Measurements from ENCODE around the gene PTX4. TPM values are rescaled to one million over a fixed set of nuclear protein-coding genes. Genes with fewer than 3 reads are reported as not detected.

PTX4 gene
- total RNA-seq, 1 donor from 2014 or later, result not detected

DNA sequence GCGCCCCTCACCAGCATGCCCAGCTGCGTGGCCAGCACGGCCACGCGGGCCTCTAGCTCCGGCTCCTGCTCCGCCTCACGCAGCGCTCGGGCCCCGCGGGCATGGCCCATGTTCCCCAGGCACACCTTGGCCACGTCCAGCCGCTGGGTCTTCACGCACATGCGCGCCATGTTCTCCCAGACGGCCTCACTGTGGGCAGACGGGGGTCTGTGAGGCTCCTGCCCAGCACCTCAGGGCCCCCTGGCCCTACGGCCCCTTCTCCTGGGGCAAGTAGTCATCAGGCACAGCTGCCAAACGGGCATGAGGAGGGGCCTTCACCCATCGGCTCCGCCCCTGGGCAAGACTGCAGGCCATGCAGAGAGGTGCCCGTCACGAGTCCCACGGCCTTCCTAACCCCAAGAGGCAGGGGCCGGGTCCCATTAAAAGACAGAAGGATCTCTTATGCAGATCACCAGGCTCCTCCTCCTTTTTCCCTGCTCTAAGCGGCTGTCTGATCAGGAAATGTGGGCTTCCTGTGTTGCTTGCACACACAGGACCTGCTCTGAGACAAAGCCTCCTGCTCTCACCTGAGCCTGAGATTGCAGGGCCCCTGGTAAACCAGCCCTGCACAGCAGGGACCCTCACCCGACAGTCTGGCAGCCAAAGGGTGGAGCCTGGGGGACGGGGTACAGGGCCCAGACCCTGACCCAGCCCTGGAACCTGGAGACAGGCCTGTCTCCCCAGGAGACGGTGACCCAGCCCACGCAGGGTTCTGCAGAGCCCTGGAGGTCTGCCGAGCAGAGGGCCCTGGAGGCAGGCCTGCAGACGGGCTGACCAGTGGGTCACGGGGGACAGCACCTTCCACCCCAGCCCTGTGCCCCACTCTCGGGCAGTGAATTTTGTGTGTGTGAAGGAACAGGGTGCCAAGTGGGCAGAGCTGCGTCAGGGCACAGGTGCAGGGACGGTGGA is 38.1 kb upstream of the PTX4 start:
- TF ChIP-seq CTCF (IDR thresholded peaks at IDR 0.05), result no peak
- Mint-ChIP-seq H3K9me3 (ENCODE audit: low read depth) (no peaks in the 10 kb centered on the region), H3K27ac (ENCODE audit: unreplicated experiment) (no peak overlapping the region), H3K27me3 (ENCODE audit: low read depth) (no peaks in the 10 kb centered on the region), H3K4me3 (ENCODE audit: unreplicated experiment) (no peak overlapping the region), H3K4me1 (ENCODE audit: low read depth) (peaks cover 15% of the 10 kb centered on the region), H3K36me3 (ENCODE audit: low read depth) (peaks cover 2% of the 10 kb centered on the region)
- DNase-seq (ENCODE audit: low spot score), result no peak

DNA sequence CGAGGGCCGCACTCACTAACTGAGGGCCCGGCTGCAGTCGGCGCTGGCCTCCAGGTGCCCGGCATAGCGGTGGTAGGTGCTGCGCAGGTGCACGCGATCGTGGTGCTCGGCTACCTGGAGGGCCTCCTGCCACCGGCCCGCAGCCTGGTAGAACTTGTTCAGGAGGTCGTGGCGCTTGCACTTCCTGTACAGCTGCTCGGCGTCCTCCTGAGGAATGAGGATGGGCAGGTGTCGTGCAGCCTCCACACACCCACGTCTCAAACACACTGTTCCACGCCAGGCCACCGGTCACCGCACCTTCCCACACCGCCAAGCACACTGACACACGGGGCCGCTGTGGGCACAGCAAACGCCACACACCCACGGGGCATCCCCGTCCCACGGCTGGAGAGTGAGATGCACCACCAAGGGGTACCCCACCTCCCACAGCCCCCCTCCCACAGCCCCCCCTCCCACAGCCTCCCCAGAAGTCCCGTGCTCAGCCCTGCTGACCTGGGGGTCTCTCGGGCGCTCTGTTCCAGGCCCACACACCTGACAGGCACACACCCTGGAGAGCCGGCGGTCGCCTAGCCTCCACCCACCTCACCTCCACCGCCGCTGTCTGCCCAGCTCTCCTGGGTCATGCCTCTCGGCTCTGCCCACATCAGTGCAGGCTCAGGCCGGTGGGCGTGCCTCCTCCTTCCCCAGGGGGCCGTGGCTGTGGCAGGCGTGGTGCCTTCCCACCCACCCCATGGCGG is 37.3 kb upstream of the PTX4 start:
- Mint-ChIP-seq H3K9me3 (ENCODE audit: low read depth) (no peaks in the 10 kb centered on the region), H3K27ac (ENCODE audit: unreplicated experiment) (no peak overlapping the region), H3K4me3 (ENCODE audit: unreplicated experiment) (no peak overlapping the region), H3K27me3 (ENCODE audit: low read depth) (no peaks in the 10 kb centered on the region), H3K4me1 (ENCODE audit: low read depth) (peaks cover 7% of the 10 kb centered on the region), H3K36me3 (ENCODE audit: low read depth) (peaks cover 2% of the 10 kb centered on the region)
- TF ChIP-seq CTCF (IDR thresholded peaks at IDR 0.05), result no peak
- DNase-seq (ENCODE audit: low spot score), result no peak

- Mint-ChIP-seq H3K4me3 (ENCODE audit: unreplicated experiment) (no peak overlapping the region), H3K27me3 (ENCODE audit: low read depth) (no peaks in the 10 kb centered on the region), H3K27ac (ENCODE audit: unreplicated experiment) (no peak overlapping the region), H3K36me3 (ENCODE audit: low read depth) (peaks cover 2% of the 10 kb centered on the region), H3K4me1 (ENCODE audit: low read depth) (peaks cover 4% of the 10 kb centered on the region), H3K9me3 (ENCODE audit: low read depth) (no peaks in the 10 kb centered on the region)
- DNase-seq (ENCODE audit: low spot score), result no peak
- no peak for TF ChIP-seq CTCF (IDR thresholded peaks at IDR 0.05)
Observed at GRCh38 chr16:1524366-1524765, 35.6 kb upstream of the PTX4 start.

GRCh38 chr16:1523581-1524245 is 35.0 kb upstream of the PTX4 start:
- H3K9me3 Mint-ChIP-seq (ENCODE audit: low read depth), result no peaks in the 10 kb centered on the region
- H3K4me3 Mint-ChIP-seq (ENCODE audit: unreplicated experiment), result no peak overlapping the region
- no peak for DNase-seq (ENCODE audit: low spot score)
- no peak overlapping the region for H3K27ac Mint-ChIP-seq (ENCODE audit: unreplicated experiment)
- peaks cover 4% of the 10 kb centered on the region for H3K36me3 Mint-ChIP-seq (ENCODE audit: low read depth)
- no peak for TF ChIP-seq CTCF (IDR thresholded peaks at IDR 0.05)
- H3K4me1 Mint-ChIP-seq (ENCODE audit: low read depth), result peaks cover 4% of the 10 kb centered on the region
- H3K27me3 Mint-ChIP-seq (ENCODE audit: low read depth), result no peaks in the 10 kb centered on the region

- DNase-seq (ENCODE audit: low spot score), result no peak
- peaks cover 6% of the 10 kb centered on the region for H3K36me3 Mint-ChIP-seq (ENCODE audit: low read depth)
- no peak overlapping the region for H3K27ac Mint-ChIP-seq (ENCODE audit: unreplicated experiment)
- no peaks in the 10 kb centered on the region for H3K27me3 Mint-ChIP-seq (ENCODE audit: low read depth)
- no peaks in the 10 kb centered on the region for H3K4me1 Mint-ChIP-seq (ENCODE audit: low read depth)
- H3K4me3 Mint-ChIP-seq (ENCODE audit: unreplicated experiment), result no peak overlapping the region
- H3K9me3 Mint-ChIP-seq (ENCODE audit: low read depth), result no peaks in the 10 kb centered on the region
- TF ChIP-seq CTCF (IDR thresholded peaks at IDR 0.05), result no peak
Observed at GRCh38 chr16:1520461-1520860, 31.7 kb upstream of the PTX4 start.

All from chondrocyte (in vitro differentiated cells).